HCEC 1CT (cell line): ENCODE results near the gene TCTN3.

Experiments
- DNase-seq: peaks from one replicate; pipeline ENCODE4 v3.0.0-alpha.2; 2017

TCTN3 gene

GRCh38 chr10:95618101-95618500, 75.6 kb downstream of the TCTN3 start:
- no peak for DNase-seq

GRCh38 chr10:95616446-95616845, 77.3 kb downstream of the TCTN3 start:
- DNase-seq, result no peak
